ENCODE data around the gene REXO5.

The REXO5 gene

DNA sequence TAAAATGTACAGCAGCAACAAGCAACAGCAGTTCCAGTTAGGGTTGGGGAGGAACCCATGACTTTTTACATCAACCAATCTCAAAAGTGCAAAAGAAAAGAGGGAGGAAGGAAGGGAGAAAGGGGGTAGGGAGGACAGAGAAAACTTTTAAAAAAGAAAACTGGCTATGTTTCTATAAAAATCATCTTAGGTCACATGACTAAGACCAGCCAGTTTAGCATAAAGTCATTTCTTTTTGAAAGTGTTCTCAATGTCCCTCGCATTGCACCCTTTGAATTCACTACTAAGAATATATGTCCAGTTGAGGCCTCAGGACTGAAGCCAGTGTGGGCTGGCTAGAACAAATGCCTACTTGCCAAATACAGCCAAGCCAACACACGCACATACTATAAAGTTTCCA, 64.9 kb downstream of the REXO5 start:
- Histone ChIP-seq H2AFZ (ENCODE audit: low read depth, low read length) (no peak overlapping the region), H3K4me2 (ENCODE audit: low read length) (no peak overlapping the region), H3K9ac (ENCODE audit: low read length) (no peak overlapping the region), H3K27ac (ENCODE audit: low read length) (no peak overlapping the region), H3K9me3 (ENCODE audit: insufficient read depth, low read length) (no peaks in the 10 kb centered on the region), H3K36me3 (replicated peaks; ENCODE audit: low read depth, low read length) (no peaks in the 10 kb centered on the region), H3K27me3 (ENCODE audit: low read depth, low read length) (0 out of 2 replicates have a peak, but pooled peaks cover 7% of the 10 kb centered on the region), H3K4me3 (ENCODE audit: low read length) (no peak overlapping the region), H3K79me2 (ENCODE audit: low read length) (no peaks in the 10 kb centered on the region), H3K4me1 (ENCODE audit: low read length) (peaks cover 51% of the 10 kb centered on the region), H4K20me1 (ENCODE audit: insufficient read depth, low read length) (peaks cover 35% of the 10 kb centered on the region)
- TF ChIP-seq EZH2phosphoT487 (IDR thresholded peaks at IDR 0.05; ENCODE audit: low read depth): no peak
- TF ChIP-seq, protein P1, sequence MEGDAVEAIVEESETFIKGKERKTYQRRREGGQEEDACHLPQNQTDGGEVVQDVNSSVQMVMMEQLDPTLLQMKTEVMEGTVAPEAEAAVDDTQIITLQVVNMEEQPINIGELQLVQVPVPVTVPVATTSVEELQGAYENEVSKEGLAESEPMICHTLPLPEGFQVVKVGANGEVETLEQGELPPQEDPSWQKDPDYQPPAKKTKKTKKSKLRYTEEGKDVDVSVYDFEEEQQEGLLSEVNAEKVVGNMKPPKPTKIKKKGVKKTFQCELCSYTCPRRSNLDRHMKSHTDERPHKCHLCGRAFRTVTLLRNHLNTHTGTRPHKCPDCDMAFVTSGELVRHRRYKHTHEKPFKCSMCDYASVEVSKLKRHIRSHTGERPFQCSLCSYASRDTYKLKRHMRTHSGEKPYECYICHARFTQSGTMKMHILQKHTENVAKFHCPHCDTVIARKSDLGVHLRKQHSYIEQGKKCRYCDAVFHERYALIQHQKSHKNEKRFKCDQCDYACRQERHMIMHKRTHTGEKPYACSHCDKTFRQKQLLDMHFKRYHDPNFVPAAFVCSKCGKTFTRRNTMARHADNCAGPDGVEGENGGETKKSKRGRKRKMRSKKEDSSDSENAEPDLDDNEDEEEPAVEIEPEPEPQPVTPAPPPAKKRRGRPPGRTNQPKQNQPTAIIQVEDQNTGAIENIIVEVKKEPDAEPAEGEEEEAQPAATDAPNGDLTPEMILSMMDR (IDR thresholded peaks at IDR 0.05; ENCODE audit: low read depth, low read length): no peak

GRCh38 chr16:20871941-20872815, 65.9 kb downstream of the REXO5 start:
- no peak overlapping the region for H3K9ac ChIP-seq (ENCODE audit: low read length)
- no peaks in the 10 kb centered on the region for H3K9me3 ChIP-seq (ENCODE audit: insufficient read depth, low read length)
- H3K36me3 ChIP-seq (replicated peaks; ENCODE audit: low read depth, low read length): peaks cover 3% of the 10 kb centered on the region
- TF ChIP-seq, protein P1 (IDR thresholded peaks at IDR 0.05; ENCODE audit: low read depth, low read length): no peak
- no peak for TF ChIP-seq EZH2phosphoT487 (IDR thresholded peaks at IDR 0.05; ENCODE audit: low read depth)
- no peak overlapping the region for H2AFZ ChIP-seq (ENCODE audit: low read depth, low read length)
- H3K27me3 ChIP-seq (ENCODE audit: low read depth, low read length): 0 out of 2 replicates have a peak, but pooled peaks cover 7% of the 10 kb centered on the region
- no peak overlapping the region for H3K4me3 ChIP-seq (ENCODE audit: low read length)
- H3K4me2 ChIP-seq (ENCODE audit: low read length): peak overlapping the region; percentile 13; the same call in 1 of the 2 replicates
- H3K27ac ChIP-seq (ENCODE audit: low read length): no peak overlapping the region
- peaks cover 35% of the 10 kb centered on the region for H4K20me1 ChIP-seq (ENCODE audit: insufficient read depth, low read length)
- peaks cover 4% of the 10 kb centered on the region; the same call in 1 of the 2 replicates for H3K79me2 ChIP-seq (ENCODE audit: low read length)
- peaks cover 43% of the 10 kb centered on the region for H3K4me1 ChIP-seq (ENCODE audit: low read length)

GRCh38 chr16:20873331-20873730, 67.0 kb downstream of the REXO5 start:
- peaks cover 4% of the 10 kb centered on the region; the same call in 1 of the 2 replicates for H3K79me2 ChIP-seq (ENCODE audit: low read length)
- H3K27me3 ChIP-seq (ENCODE audit: low read depth, low read length): 0 out of 2 replicates have a peak, but pooled peaks cover 7% of the 10 kb centered on the region
- no peak overlapping the region; the same call in 1 of the 2 replicates for H3K4me2 ChIP-seq (ENCODE audit: low read length)
- H2AFZ ChIP-seq (ENCODE audit: low read depth, low read length): no peak overlapping the region
- peaks cover 46% of the 10 kb centered on the region for H3K4me1 ChIP-seq (ENCODE audit: low read length)
- no peaks in the 10 kb centered on the region for H3K9me3 ChIP-seq (ENCODE audit: insufficient read depth, low read length)
- no peak overlapping the region for H3K27ac ChIP-seq (ENCODE audit: low read length)
- no peak overlapping the region for H3K9ac ChIP-seq (ENCODE audit: low read length)
- H3K4me3 ChIP-seq (ENCODE audit: low read length): no peak overlapping the region
- H4K20me1 ChIP-seq (ENCODE audit: insufficient read depth, low read length): peaks cover 35% of the 10 kb centered on the region
- no peak for TF ChIP-seq EZH2phosphoT487 (IDR thresholded peaks at IDR 0.05; ENCODE audit: low read depth)
- TF ChIP-seq, protein P1 (IDR thresholded peaks at IDR 0.05; ENCODE audit: low read depth, low read length): no peak
- peaks cover 6% of the 10 kb centered on the region for H3K36me3 ChIP-seq (replicated peaks; ENCODE audit: low read depth, low read length)

- peaks cover 4% of the 10 kb centered on the region; the same call in 1 of the 2 replicates for H3K79me2 ChIP-seq (ENCODE audit: low read length)
- peaks cover 30% of the 10 kb centered on the region for H4K20me1 ChIP-seq (ENCODE audit: insufficient read depth, low read length)
- H2AFZ ChIP-seq (ENCODE audit: low read depth, low read length): no peak overlapping the region
- peak overlapping the region; percentile 60 for H3K4me2 ChIP-seq (ENCODE audit: low read length)
- peaks cover 54% of the 10 kb centered on the region for H3K4me1 ChIP-seq (ENCODE audit: low read length)
- TF ChIP-seq, protein P1 (IDR thresholded peaks at IDR 0.05; ENCODE audit: low read depth, low read length): no peak
- TF ChIP-seq EZH2phosphoT487 (IDR thresholded peaks at IDR 0.05; ENCODE audit: low read depth): no peak
- peak overlapping the region; percentile 23 for H3K4me3 ChIP-seq (ENCODE audit: low read length)
- 0 out of 2 replicates have a peak, but pooled peaks cover 4% of the 10 kb centered on the region for H3K27me3 ChIP-seq (ENCODE audit: low read depth, low read length)
- H3K9me3 ChIP-seq (ENCODE audit: insufficient read depth, low read length): no peaks in the 10 kb centered on the region
- H3K9ac ChIP-seq (ENCODE audit: low read length): no peak overlapping the region
- H3K36me3 ChIP-seq (replicated peaks; ENCODE audit: low read depth, low read length): peaks cover 6% of the 10 kb centered on the region
- peak overlapping the region; percentile 64 for H3K27ac ChIP-seq (ENCODE audit: low read length)
Measured at GRCh38 chr16:20874088-20874581, 67.8 kb downstream of the REXO5 start.

Data from OCI-LY3 (cell line).